Activated T-helper 9 cell treated with anti-CD3 and anti-CD28 coated beads, Interleukin-2, amount 50 U/mL, for 16 hours (primary cell): ENCODE data around the gene PAIP2.

ENCODE experiments used
- DNase-seq: peaks from one replicate; pipeline ENCODE4 v3.0.0-alpha.2; 2020; ENCODE audit warnings: low read depth

The PAIP2 gene

GRCh38 chr5:139410993-139411828 lies 69.6 kb downstream of the PAIP2 start:
- DNase-seq, result no peak

GRCh38 chr5:139413153-139413552 lies 71.5 kb downstream of the PAIP2 start:
- no peak for DNase-seq

GRCh38 chr5:139413963-139414362 lies 72.3 kb downstream of the PAIP2 start:
- no peak for DNase-seq

DNA sequence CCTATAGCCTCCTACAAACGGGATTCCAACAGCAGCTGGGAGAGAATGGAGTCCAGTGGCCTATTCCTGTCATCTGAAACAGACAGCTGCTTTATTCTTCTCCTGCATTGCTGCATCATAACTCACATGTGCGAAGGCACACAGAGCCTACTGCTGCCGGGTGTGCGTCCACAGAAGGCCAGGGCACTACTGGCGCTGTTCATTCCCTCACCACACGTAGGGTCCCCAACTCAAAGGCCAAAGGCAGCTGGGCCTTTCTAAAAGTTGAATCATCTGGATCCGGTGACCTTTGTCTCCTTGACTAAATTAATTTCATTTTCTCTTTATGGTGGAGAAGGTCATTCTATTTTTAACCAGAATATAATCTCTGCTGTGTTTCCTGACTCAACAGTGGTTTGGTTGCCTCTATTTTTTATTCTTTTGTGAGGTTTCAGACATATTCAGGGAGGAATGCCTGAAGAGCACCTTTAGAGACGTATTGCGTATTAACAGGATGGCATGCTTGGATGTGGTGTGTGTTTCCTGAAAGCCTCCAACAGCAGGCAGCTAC lies 73.0 kb downstream of the PAIP2 start:
- DNase-seq, result no peak

DNA sequence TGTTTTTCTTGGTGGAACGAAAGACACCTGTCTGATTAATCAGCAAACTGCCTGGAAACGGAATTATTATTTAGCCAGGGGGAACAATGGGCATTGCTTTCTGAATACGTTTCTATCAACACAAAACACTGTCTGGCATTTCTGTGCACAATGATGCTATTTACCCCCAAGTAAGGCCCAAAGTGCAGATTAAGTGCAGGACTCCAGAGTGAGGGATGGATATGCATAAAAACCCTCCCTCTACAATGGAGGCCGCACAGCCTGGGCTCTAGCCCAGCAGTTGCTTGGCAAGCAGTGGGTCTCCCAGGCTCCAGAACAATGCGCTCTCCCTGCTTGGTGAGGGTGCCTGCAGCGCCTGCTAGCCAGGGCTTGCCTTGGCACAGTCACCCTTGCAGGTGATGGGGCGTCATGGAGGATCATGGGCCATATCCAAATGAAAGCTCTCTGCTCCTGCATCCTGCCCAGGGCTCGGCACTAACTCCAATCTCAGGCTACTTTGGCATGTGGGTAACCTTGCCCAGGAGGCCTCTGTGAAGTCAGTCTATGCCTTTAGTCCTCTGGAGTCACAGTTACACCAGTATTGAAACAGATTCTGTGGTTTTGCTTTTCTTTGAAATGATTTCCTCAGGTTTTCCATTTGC lies 73.7 kb downstream of the PAIP2 start:
- DNase-seq, result no peak

GRCh38 chr5:139415869-139416268 lies 74.2 kb downstream of the PAIP2 start:
- no peak for DNase-seq

DNA sequence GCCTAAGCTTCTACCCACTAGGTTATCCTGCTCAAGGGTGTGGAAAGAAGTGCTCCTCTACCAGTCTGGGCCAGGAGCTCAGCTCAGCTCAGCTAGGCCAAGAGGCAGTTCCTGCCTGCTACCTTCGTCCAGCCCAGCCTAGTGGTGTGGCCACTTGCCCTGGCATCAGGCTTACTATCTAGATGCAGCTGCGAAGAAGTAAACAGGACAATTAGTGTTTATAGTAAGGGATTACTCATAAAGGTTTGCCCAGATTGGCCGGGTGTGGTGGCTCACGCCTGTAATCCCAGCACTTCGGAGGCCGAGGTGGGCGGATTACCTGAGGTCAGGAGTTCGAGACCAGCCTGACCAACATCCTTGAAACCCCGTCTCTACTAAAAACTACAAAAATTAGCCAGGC lies 75.0 kb downstream of the PAIP2 start:
- no peak for DNase-seq

DNA sequence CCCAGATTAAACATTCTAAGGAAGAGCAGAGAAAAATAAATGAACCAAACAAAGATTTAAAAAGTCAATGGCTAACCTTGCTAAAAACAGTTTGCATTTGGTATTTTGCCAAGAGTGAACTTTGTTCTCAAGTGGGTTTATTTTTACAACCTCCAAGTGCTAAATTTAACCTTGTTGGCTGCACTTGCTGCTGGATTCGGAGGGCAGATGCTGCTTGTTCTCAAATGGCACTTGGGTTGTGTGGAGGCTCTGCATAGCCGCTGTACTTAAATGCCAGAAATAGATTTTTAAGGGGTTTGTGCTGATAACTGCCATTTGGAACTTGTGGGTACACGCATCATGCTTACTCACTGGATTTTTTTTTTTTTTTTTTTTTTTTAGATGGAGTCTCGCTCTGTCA lies 75.6 kb downstream of the PAIP2 start:
- no peak for DNase-seq

DNA sequence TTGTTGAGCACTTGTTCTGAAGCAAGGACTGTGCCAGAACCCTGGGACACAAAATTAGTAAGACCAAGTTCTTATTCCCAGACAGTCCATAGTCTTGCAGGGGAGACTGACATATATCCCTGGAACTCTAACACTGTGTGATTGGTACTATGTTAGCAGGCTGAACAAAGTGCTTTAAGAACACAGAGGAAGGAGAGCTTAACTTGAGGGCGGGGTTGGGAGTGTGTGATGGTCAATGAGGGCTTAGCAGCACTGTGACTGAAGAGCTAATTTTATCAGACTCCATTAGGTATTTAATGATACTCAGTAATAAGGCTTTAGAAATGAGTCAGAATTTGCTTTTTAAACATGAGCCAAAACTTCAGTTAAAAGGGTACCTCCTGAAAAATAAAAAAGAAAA lies 77.1 kb downstream of the PAIP2 start:
- DNase-seq, result no peak
